Adrenal gland (tissue), 5 donors: Measurements from ENCODE around the gene AMBP.

ENCODE experiments used
- CTCF ChIP-seq, 6 experiments: fragments of 450-650 bp in 4 of 6; fragments of 200-600 bp in 2 of 6; sonication (generic) in 1 of 6; IDR thresholded peaks; 1 replicate in 5 of 6; 2 replicates in 1 of 6; pipeline versions ENCODE4 v1.5.1 to v1.8.0; 2016 to 2021; ENCODE audit warnings: antibody characterized with exemption in 6 of 6, mild to moderate bottlenecking in 2 of 6, moderate library complexity in 1 of 6
- POLR2A ChIP-seq, 2 donors: fragments of 450-650 bp; IDR thresholded peaks; one replicate each; pipeline ENCODE4 v1.6.1; 2017; ENCODE audit warnings: antibody characterized with exemption in 2 of 2, mild to moderate bottlenecking in 2 of 2, moderate library complexity in 1 of 2
- donor health status: DM: no; HTN: no; CAD: no.

- TF ChIP-seq CTCF (IDR thresholded peaks at IDR 0.05) = no peak
- TF ChIP-seq POLR2A (IDR thresholded peaks at IDR 0.05) = no peak
Measured at GRCh38 chr9:114088571-114089170, 10.6 kb upstream of the AMBP start.
